ENCODE measurements around the gene TMEM245.

DNA sequence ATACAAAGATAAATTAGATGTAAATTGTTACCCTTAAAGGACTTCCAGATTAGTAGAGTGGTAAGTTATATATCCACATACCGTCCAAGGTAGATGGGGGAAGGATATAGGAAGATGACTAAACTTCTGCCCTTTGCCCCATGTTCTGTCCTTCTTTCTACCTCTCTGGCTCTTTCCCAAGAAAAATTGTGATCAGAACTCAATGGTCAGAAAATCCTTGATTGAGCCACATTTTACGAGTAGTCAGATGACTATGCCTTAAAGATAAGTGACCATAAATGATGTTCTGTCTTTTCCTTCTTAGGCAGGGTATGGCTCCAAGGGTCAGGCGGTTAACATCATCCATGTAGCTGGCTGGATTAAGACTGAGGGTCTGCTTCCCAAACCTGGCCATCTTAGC lies 42.9 kb upstream of the TMEM245 start:
- TF ChIP-seq, protein P1, sequence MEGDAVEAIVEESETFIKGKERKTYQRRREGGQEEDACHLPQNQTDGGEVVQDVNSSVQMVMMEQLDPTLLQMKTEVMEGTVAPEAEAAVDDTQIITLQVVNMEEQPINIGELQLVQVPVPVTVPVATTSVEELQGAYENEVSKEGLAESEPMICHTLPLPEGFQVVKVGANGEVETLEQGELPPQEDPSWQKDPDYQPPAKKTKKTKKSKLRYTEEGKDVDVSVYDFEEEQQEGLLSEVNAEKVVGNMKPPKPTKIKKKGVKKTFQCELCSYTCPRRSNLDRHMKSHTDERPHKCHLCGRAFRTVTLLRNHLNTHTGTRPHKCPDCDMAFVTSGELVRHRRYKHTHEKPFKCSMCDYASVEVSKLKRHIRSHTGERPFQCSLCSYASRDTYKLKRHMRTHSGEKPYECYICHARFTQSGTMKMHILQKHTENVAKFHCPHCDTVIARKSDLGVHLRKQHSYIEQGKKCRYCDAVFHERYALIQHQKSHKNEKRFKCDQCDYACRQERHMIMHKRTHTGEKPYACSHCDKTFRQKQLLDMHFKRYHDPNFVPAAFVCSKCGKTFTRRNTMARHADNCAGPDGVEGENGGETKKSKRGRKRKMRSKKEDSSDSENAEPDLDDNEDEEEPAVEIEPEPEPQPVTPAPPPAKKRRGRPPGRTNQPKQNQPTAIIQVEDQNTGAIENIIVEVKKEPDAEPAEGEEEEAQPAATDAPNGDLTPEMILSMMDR (conservative IDR thresholded peaks at IDR 0.05): no peak
- TF ChIP-seq ZFX (IDR thresholded peaks at IDR 0.05): no peak

All from C4-2B (cell line).